Neuronal stem cell (in vitro differentiated cells): ENCODE measurements around the gene PACS2. TPM values are rescaled to one million over a fixed set of nuclear protein-coding genes. Genes with fewer than 3 reads are reported as not detected.

ENCODE experiments used
- DNase-seq: peaks from one replicate; pipeline ENCODE4 v3.0.0-alpha.2; 2013; ENCODE audit warnings: low spot score
- H2AFZ ChIP-seq: one replicate; pipeline ENCODE4 v1.6.1; 2013; ENCODE audit warnings: mild to moderate bottlenecking, low read length, inconsistent platforms
- H2AK5ac ChIP-seq: 2 replicates; pipeline ENCODE4 v1.6.1; 2013; ENCODE audit warnings: low read depth, mild to moderate bottlenecking, inconsistent platforms, low read length, moderate library complexity, mixed read lengths
- H2BK120ac ChIP-seq: 2 replicates; pipeline ENCODE4 v1.6.1; 2013; ENCODE audit warnings: low read depth, mild to moderate bottlenecking, inconsistent platforms, low read length, moderate library complexity, mixed read lengths
- H2BK12ac ChIP-seq: one replicate; pipeline ENCODE4 v1.6.1; 2013; ENCODE audit warnings: low read length, inconsistent platforms
- H2BK15ac ChIP-seq: 2 replicates; pipeline ENCODE4 v1.6.1; 2013; ENCODE audit warnings: mild to moderate bottlenecking, low read length, inconsistent platforms, mixed read lengths
- H2BK5ac ChIP-seq: one replicate; pipeline ENCODE4 v1.6.1; 2013; ENCODE audit warnings: inconsistent platforms, mild to moderate bottlenecking, low read length, moderate library complexity
- H3K14ac ChIP-seq: one replicate; pipeline ENCODE4 v1.6.1; 2013; ENCODE audit warnings: low read length, inconsistent platforms
- H3K18ac ChIP-seq: 2 replicates; pipeline ENCODE4 v1.6.1; 2013; ENCODE audit warnings: low read length, inconsistent platforms
- H3K23ac ChIP-seq: 2 replicates; pipeline ENCODE4 v1.6.1; 2013; ENCODE audit warnings: low read depth, mild to moderate bottlenecking, mixed read lengths, low read length, inconsistent platforms; ENCODE audit not compliant: poor library complexity
- H3K27ac ChIP-seq: replicated peaks from 3 replicates; pipeline ENCODE4 v1.5.1; 2013; ENCODE audit warnings: low read length, inconsistent platforms
- H3K27me3 ChIP-seq, 3 experiments: 2 replicates each; pipeline ENCODE4 v1.6.1; 2013; ENCODE audit warnings: low read length in 3 of 3, mild to moderate bottlenecking in 2 of 3, inconsistent platforms in 1 of 3, low read depth in 1 of 3, mixed read lengths in 1 of 3, moderate library complexity in 1 of 3; ENCODE audit not compliant: control insufficient read depth in 3 of 3, insufficient read depth in 3 of 3
- H3K36me3 ChIP-seq, 2 donors: replicated peaks in 1 of 2; 2 replicates each; pipeline ENCODE4 v1.6.1; 2013; ENCODE audit warnings: low read length in 2 of 2; ENCODE audit not compliant: control insufficient read depth in 2 of 2, insufficient read depth in 2 of 2
- H3K4ac ChIP-seq: 2 replicates; pipeline ENCODE4 v1.6.1; 2013; ENCODE audit warnings: inconsistent platforms, mild to moderate bottlenecking, low read length, moderate library complexity
- H3K4me1 ChIP-seq, 2 donors: 1 replicate in 1 of 2; 2 replicates in 1 of 2; pipeline ENCODE4 v1.6.1; 2013; ENCODE audit warnings: low read length in 2 of 2, low read depth in 1 of 2; ENCODE audit not compliant: control insufficient read depth in 2 of 2, insufficient read depth in 1 of 2
- H3K4me2 ChIP-seq: one replicate; pipeline ENCODE4 v1.6.1; 2013; ENCODE audit warnings: mild to moderate bottlenecking, low read length, inconsistent platforms; ENCODE audit not compliant: insufficient read depth, poor library complexity, severe bottlenecking
- H3K4me3 ChIP-seq, 2 donors: 2 replicates each; pipeline ENCODE4 v1.5.1; 2013; ENCODE audit warnings: low read length in 2 of 2, mild to moderate bottlenecking in 2 of 2, inconsistent platforms in 1 of 2, moderate library complexity in 1 of 2
- H3K79me1 ChIP-seq: one replicate; pipeline ENCODE4 v1.6.1; 2013; ENCODE audit warnings: low read depth, mild to moderate bottlenecking, inconsistent platforms, low read length, moderate library complexity
- H3K9ac ChIP-seq: one replicate; pipeline ENCODE4 v1.6.1; 2013; ENCODE audit warnings: mild to moderate bottlenecking, low read depth, low read length, inconsistent platforms; ENCODE audit not compliant: poor library complexity
- H3K9me3 ChIP-seq, 2 donors: replicated peaks in 1 of 2; 2 replicates each; pipeline versions ENCODE3 to v1.6.1; 2013; ENCODE audit warnings: low read length in 2 of 2, mild to moderate bottlenecking in 2 of 2, inconsistent platforms in 1 of 2, low read depth in 1 of 2, mixed read lengths in 1 of 2, moderate library complexity in 1 of 2; ENCODE audit not compliant: control insufficient read depth in 2 of 2, insufficient read depth in 1 of 2
- H4K8ac ChIP-seq: one replicate; pipeline ENCODE4 v1.6.1; 2013; ENCODE audit warnings: low read depth, mild to moderate bottlenecking, inconsistent platforms, low read length, moderate library complexity
- H4K91ac ChIP-seq: one replicate; pipeline ENCODE4 v1.6.1; 2013; ENCODE audit warnings: low read length, low read depth, mild to moderate bottlenecking, inconsistent platforms; ENCODE audit not compliant: poor library complexity
- WGBS, 2 donors: extraction: QIAGEN DNeasy Blood & Tissue Kit; methylation state at CpG; one replicate each; pipeline ENCODE4 v1.1.7; 2013; ENCODE audit warnings: missing lambda C conversion rate in 2 of 2, mixed read lengths in 1 of 2; ENCODE audit not compliant: insufficient read length in 2 of 2, insufficient replicate concordance in 1 of 2; ENCODE audit errors: extremely low coverage in 2 of 2; 5-methylcytosine and 5-hydroxymethylcytosine counted together
- polyA plus RNA-seq, 2 experiments: library from polyadenylated mRNA; stranded (reverse); fragments of 200-250 nt; gene quantifications; one replicate each; pipeline ENCODE4 v1.2.3, GENCODE V29; 2013

Gene PACS2
- polyA plus RNA-seq (2013, experiment 1 of 2), result 33.5 TPM
- 32.3 TPM for polyA plus RNA-seq (2013, experiment 2 of 2)

DNA sequence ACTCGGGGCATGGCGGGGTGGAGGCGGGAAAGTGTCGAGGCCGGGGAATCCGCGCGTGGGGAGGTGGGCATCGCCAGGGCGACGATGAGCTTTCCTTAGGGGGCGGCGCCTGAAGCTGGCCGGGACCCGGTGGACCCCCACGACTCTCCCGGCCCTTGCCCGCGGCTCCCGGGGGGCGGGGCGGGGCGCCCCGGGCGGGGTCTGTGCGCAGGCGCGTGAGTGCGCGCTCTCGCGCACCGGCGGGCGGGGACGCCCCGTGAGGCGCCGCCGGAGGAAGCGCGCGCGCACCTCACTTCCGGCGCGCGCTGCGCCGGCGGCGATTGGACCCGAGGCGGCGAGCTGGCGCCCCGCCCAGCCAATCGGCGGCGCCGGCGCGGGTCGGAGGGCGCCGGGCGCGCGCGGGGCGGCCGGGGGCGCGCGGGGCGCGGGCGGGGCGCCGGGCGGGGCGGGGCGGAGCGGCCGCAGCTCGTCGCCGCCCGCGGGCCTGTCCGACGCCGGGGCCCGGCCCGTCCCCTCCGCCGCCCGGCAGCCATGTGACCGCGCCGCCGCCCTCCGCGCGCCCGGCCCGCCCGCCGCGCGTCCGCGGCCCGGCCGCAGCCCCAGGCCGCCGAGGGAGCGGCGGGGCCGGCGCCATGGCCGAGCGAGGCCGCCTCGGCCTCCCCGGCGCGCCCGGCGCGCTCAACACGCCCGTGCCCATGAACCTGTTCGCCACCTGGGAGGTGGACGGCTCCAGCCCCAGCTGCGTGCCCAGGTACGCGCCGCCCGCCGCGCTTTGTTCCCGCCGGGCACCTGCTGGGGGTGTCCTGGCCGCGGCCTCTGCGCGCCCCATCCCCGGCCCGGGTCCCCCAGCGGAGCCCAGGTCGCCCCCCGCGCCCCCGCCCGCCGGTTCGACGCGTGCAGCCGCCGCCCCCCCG is at the start of gene PACS2:
TSS of gene PACS2 (plus strand) at position 462 of the 914 bp plus-strand sequence. CDS start at position 633, 171 bp downstream.
- Histone ChIP-seq H2BK15ac (peak within 1 kb of the TSS; percentile 7), H2BK5ac (no peak within 1 kb of the TSS), H4K91ac (no peak within 1 kb of the TSS), H3K4me1 (peaks cover 7 to 19% of the 10 kb centered on the region in 2 donors), H3K4me2 (peak within 1 kb of the TSS; percentile 96), H3K27ac (no peak within 1 kb of the TSS), H3K4ac (no peak within 1 kb of the TSS), H3K9me3 (peaks cover 0 to 2% of the 10 kb centered on the region in 2 donors), H3K9ac (peak within 1 kb of the TSS; percentile 91), H3K27me3 (peaks cover 0 to 25% (median 8%) of the 10 kb centered on the region in 3 experiments), H2AK5ac (peak within 1 kb of the TSS; percentile 88), H2BK12ac (no peak within 1 kb of the TSS), H3K23ac (peak within 1 kb of the TSS; percentile 73), H3K14ac (no peak within 1 kb of the TSS), H3K36me3 (no peaks in the 10 kb centered on the region), H3K79me1 (peaks cover 14% of the 10 kb centered on the region), H3K18ac (peak within 1 kb of the TSS; percentile 94), H2AFZ (peak within 1 kb of the TSS; percentile 90), H3K4me3 (peak within 1 kb of the TSS; percentile 91 to 96), H2BK120ac (no peak within 1 kb of the TSS), H4K8ac (no peak within 1 kb of the TSS)
- peak; percentile 87 for DNase-seq
- no CpG with 5 or more reads among the region's 163 CpGs for WGBS, 2 donors

DNA sequence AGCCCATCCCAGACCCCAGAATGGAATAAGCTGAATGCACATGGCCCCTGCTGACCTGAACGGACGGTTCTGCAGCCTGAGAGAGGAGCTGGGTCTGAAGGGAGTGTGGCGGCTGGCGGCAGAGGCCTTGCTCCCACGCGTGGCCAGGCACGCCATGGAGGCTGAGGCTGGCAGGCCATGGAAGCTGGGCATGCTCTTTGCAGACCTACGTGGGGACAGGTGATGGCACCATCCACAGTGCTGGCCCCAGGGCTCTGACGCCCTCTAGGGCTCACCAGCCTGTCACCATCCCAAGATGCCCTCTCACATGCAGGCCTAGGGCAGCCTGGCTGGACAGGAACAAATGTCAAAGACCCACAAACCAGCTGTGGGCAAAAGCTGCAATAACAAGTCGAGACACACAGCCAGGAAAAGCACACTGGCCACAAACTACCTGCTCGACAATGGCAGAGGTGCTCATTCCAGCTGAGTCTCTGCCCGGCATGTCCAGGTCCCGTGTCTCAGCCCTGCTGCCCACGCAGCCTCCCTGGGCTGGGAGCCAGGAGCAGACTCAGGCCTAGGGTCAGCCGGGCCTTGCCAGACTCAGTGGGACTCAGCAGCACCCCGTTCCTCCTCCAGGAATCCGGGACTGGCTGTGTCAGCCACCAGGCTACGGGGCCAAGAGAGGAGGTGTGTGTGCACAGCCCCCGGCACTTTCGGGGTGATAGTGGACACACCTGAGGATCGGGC is 46.6 kb upstream of the PACS2 start:
- H3K36me3 ChIP-seq, result peaks cover 4 to 28% of the 10 kb centered on the region in 2 donors
- H3K27me3 ChIP-seq, result no peaks in the 10 kb centered on the region
- H3K4me3 ChIP-seq, result no peak overlapping the region
- H3K18ac ChIP-seq, result no peak overlapping the region
- no peak overlapping the region for H2BK120ac ChIP-seq
- peak overlapping the region; percentile 8 for H3K23ac ChIP-seq
- H3K27ac ChIP-seq, result no peak overlapping the region
- H3K14ac ChIP-seq, result no peak overlapping the region
- H4K8ac ChIP-seq, result no peak overlapping the region
- H2BK5ac ChIP-seq, result no peak overlapping the region
- no peak overlapping the region for H3K4ac ChIP-seq
- no peak overlapping the region for H4K91ac ChIP-seq
- WGBS, 2 donors, result no CpG with 5 or more reads among the region's 21 CpGs
- peak overlapping the region; percentile 56 for H3K9ac ChIP-seq
- no peak overlapping the region for H2BK15ac ChIP-seq
- no peak for DNase-seq
- no peak overlapping the region for H2AK5ac ChIP-seq
- no peak overlapping the region for H2BK12ac ChIP-seq
- H3K9me3 ChIP-seq, result no peaks in the 10 kb centered on the region
- peaks cover 9% of the 10 kb centered on the region for H3K79me1 ChIP-seq
- no peak overlapping the region for H2AFZ ChIP-seq
- H3K4me2 ChIP-seq, result no peak overlapping the region
- no peaks in the 10 kb centered on the region for H3K4me1 ChIP-seq

DNA sequence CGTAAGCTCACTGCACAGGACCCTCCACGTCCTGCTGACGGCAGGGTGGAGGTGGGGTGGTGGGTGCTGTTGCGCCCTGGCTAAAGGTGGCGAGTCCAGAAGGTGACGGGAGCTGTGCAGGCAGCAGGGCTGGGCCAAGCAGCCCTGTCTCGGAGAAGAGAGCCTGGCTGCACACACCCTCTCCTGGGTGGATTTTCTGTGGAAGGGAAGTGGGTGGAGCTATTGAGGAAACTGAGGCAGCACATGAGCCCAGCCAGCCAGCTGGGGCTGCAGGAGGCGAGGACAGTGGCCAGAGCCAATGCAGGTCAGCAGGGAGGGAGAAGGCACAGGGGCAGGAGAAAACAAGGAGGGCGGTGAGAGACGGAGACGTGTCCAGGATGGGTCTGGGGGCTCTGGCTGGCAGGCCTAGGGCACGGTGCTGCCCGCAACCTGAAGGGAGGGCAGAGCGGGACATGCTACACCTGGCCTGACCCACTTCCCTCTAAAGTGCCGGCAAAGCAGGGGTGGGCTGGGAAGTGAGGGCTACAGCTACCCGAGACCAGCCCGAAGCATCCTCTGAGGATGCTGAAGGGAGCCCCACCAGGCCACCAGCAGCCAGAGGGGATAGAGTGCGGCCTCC is 45.7 kb upstream of the PACS2 start:
- peaks cover 11% of the 10 kb centered on the region for H3K79me1 ChIP-seq
- DNase-seq, result no peak
- H4K91ac ChIP-seq, result no peak overlapping the region
- H3K14ac ChIP-seq, result peak overlapping the region; percentile 21
- no peak overlapping the region for H2BK120ac ChIP-seq
- no CpG with 5 or more reads among the region's 18 CpGs for WGBS, 2 donors
- no peak overlapping the region for H3K4me3 ChIP-seq
- H2BK12ac ChIP-seq, result peak overlapping the region; percentile 84
- peak overlapping the region; percentile 55 for H3K23ac ChIP-seq
- no peak overlapping the region for H2AFZ ChIP-seq
- no peak overlapping the region for H3K9ac ChIP-seq
- H3K4me1 ChIP-seq, result no peaks in the 10 kb centered on the region
- H3K9me3 ChIP-seq, result no peaks in the 10 kb centered on the region
- no peak overlapping the region for H2BK15ac ChIP-seq
- H3K27me3 ChIP-seq, result no peaks in the 10 kb centered on the region
- H2BK5ac ChIP-seq, result peak overlapping the region; percentile 39
- H3K4ac ChIP-seq, result no peak overlapping the region
- H3K4me2 ChIP-seq, result no peak overlapping the region
- H2AK5ac ChIP-seq, result no peak overlapping the region
- H4K8ac ChIP-seq, result no peak overlapping the region
- no peak overlapping the region for H3K27ac ChIP-seq
- peak overlapping the region; percentile 11 for H3K18ac ChIP-seq
- H3K36me3 ChIP-seq, result peaks cover 4 to 28% of the 10 kb centered on the region in 2 donors
